ENCODE measurements around the gene SON.

Gene SON

DNA sequence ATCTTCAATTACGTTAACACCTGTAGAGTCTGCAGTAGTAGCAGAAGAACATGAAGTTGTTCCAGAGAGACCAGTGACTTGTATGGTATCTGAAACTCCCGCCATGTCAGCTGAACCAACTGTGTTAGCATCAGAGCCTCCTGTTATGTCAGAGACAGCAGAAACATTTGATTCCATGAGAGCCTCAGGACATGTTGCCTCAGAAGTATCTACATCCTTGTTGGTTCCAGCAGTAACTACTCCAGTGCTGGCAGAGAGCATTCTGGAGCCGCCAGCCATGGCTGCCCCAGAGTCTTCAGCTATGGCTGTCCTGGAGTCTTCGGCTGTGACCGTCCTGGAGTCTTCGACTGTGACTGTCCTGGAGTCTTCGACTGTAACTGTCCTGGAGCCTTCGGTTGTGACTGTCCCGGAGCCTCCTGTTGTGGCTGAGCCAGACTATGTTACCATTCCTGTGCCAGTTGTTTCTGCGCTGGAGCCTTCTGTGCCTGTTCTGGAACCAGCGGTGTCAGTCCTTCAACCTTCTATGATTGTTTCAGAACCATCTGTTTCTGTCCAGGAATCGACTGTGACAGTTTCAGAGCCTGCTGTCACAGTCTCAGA lies 10.3 kb downstream of the SON start:
- Histone ChIP-seq H2AFZ (ENCODE audit: low read depth, low read length) (no peak overlapping the region), H3K27ac (ENCODE audit: low read length) (no peak overlapping the region), H3K36me3 (replicated peaks; ENCODE audit: low read depth, low read length) (peaks cover 79% of the 10 kb centered on the region), H3K9me3 (ENCODE audit: insufficient read depth, low read length) (no peaks in the 10 kb centered on the region), H4K20me1 (ENCODE audit: insufficient read depth, low read length) (peaks cover 90% of the 10 kb centered on the region), H3K4me3 (ENCODE audit: low read length) (no peak overlapping the region), H3K79me2 (ENCODE audit: low read length) (peaks cover 100% of the 10 kb centered on the region), H3K4me1 (ENCODE audit: low read length) (no peaks in the 10 kb centered on the region), H3K27me3 (ENCODE audit: low read depth, low read length) (no peaks in the 10 kb centered on the region), H3K9ac (ENCODE audit: low read length) (no peak overlapping the region), H3K4me2 (ENCODE audit: low read length) (no peak overlapping the region)
- TF ChIP-seq, protein P1, sequence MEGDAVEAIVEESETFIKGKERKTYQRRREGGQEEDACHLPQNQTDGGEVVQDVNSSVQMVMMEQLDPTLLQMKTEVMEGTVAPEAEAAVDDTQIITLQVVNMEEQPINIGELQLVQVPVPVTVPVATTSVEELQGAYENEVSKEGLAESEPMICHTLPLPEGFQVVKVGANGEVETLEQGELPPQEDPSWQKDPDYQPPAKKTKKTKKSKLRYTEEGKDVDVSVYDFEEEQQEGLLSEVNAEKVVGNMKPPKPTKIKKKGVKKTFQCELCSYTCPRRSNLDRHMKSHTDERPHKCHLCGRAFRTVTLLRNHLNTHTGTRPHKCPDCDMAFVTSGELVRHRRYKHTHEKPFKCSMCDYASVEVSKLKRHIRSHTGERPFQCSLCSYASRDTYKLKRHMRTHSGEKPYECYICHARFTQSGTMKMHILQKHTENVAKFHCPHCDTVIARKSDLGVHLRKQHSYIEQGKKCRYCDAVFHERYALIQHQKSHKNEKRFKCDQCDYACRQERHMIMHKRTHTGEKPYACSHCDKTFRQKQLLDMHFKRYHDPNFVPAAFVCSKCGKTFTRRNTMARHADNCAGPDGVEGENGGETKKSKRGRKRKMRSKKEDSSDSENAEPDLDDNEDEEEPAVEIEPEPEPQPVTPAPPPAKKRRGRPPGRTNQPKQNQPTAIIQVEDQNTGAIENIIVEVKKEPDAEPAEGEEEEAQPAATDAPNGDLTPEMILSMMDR (IDR thresholded peaks at IDR 0.05; ENCODE audit: low read depth, low read length), result no peak
- TF ChIP-seq EZH2phosphoT487 (IDR thresholded peaks at IDR 0.05; ENCODE audit: low read depth), result no peak

- Histone ChIP-seq H3K27ac (ENCODE audit: low read length) (no peak overlapping the region), H3K4me1 (ENCODE audit: low read length) (no peaks in the 10 kb centered on the region), H3K9me3 (ENCODE audit: insufficient read depth, low read length) (no peaks in the 10 kb centered on the region), H3K79me2 (ENCODE audit: low read length) (peaks cover 100% of the 10 kb centered on the region), H3K4me2 (ENCODE audit: low read length) (no peak overlapping the region), H3K9ac (ENCODE audit: low read length) (no peak overlapping the region), H3K27me3 (ENCODE audit: low read depth, low read length) (no peaks in the 10 kb centered on the region), H3K4me3 (ENCODE audit: low read length) (no peak overlapping the region), H2AFZ (ENCODE audit: low read depth, low read length) (no peak overlapping the region), H3K36me3 (replicated peaks; ENCODE audit: low read depth, low read length) (peaks cover 86% of the 10 kb centered on the region), H4K20me1 (ENCODE audit: insufficient read depth, low read length) (peaks cover 93% of the 10 kb centered on the region)
- TF ChIP-seq, protein P1 (IDR thresholded peaks at IDR 0.05; ENCODE audit: low read depth, low read length), result no peak
- TF ChIP-seq EZH2phosphoT487 (IDR thresholded peaks at IDR 0.05; ENCODE audit: low read depth), result no peak
These were observed 11.6 kb downstream of the SON start for GRCh38 chr21:33554236-33554981.

DNA sequence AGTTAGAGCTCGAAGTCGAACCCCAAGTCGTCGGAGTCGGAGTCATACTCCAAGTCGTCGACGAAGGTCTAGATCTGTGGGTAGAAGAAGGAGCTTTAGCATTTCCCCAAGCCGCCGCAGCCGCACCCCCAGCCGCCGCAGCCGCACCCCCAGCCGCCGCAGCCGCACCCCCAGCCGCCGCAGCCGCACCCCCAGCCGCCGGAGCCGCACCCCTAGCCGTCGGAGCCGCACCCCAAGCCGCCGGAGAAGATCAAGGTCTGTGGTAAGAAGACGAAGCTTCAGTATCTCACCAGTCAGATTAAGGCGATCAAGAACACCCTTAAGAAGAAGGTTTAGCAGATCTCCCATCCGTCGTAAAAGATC lies 12.1 kb downstream of the SON start:
- no peak for TF ChIP-seq EZH2phosphoT487 (IDR thresholded peaks at IDR 0.05; ENCODE audit: low read depth)
- TF ChIP-seq, protein P1 (IDR thresholded peaks at IDR 0.05; ENCODE audit: low read depth, low read length), result no peak
- Histone ChIP-seq H3K4me3 (ENCODE audit: low read length) (no peak overlapping the region), H2AFZ (ENCODE audit: low read depth, low read length) (no peak overlapping the region), H3K27me3 (ENCODE audit: low read depth, low read length) (no peaks in the 10 kb centered on the region), H3K4me1 (ENCODE audit: low read length) (no peaks in the 10 kb centered on the region), H3K9ac (ENCODE audit: low read length) (no peak overlapping the region), H3K27ac (ENCODE audit: low read length) (no peak overlapping the region), H3K79me2 (ENCODE audit: low read length) (peaks cover 100% of the 10 kb centered on the region), H3K36me3 (replicated peaks; ENCODE audit: low read depth, low read length) (peaks cover 86% of the 10 kb centered on the region), H3K4me2 (ENCODE audit: low read length) (no peak overlapping the region), H3K9me3 (ENCODE audit: insufficient read depth, low read length) (no peaks in the 10 kb centered on the region), H4K20me1 (ENCODE audit: insufficient read depth, low read length) (peaks cover 93% of the 10 kb centered on the region)

DNA sequence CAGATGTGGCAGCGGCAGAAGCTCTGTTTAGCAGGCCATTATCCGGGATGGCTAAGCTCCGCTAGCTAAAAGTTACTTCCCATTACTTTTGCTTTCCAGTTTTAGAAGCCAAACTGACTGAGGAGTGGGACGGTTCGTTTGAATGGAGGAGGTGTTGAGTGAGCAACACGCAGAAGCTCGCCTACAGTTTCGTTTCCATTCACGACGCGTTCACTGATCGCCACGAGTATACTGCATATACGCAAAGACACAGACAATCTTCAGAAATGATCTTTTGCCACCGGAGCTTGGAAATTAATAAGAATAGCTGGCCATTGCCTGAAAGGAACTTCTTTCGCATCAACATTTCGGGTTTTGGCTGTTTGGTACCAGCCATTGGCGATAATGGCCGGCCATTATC lies 14.6 kb downstream of the SON start:
- no peaks in the 10 kb centered on the region for H3K9me3 ChIP-seq (ENCODE audit: insufficient read depth, low read length)
- H3K4me1 ChIP-seq (ENCODE audit: low read length), result no peaks in the 10 kb centered on the region
- H3K79me2 ChIP-seq (ENCODE audit: low read length), result peaks cover 94% of the 10 kb centered on the region
- no peaks in the 10 kb centered on the region for H3K27me3 ChIP-seq (ENCODE audit: low read depth, low read length)
- H3K27ac ChIP-seq (ENCODE audit: low read length), result no peak overlapping the region
- no peak overlapping the region for H3K9ac ChIP-seq (ENCODE audit: low read length)
- TF ChIP-seq EZH2phosphoT487 (IDR thresholded peaks at IDR 0.05; ENCODE audit: low read depth), result no peak
- TF ChIP-seq, protein P1 (IDR thresholded peaks at IDR 0.05; ENCODE audit: low read depth, low read length), result no peak
- H3K36me3 ChIP-seq (replicated peaks; ENCODE audit: low read depth, low read length), result peaks cover 77% of the 10 kb centered on the region
- no peak overlapping the region for H3K4me3 ChIP-seq (ENCODE audit: low read length)
- no peak overlapping the region for H2AFZ ChIP-seq (ENCODE audit: low read depth, low read length)
- no peak overlapping the region for H3K4me2 ChIP-seq (ENCODE audit: low read length)
- H4K20me1 ChIP-seq (ENCODE audit: insufficient read depth, low read length), result peaks cover 84% of the 10 kb centered on the region
